ENCODE data around the gene SRGAP3. TPM values are rescaled to one million over a fixed set of nuclear protein-coding genes. Genes with fewer than 3 reads are reported as not detected.

Gene SRGAP3
- total RNA-seq, 1 donor from 2014 or later = 21.4 TPM

GRCh38 chr3:9223672-9224071 lies 25.8 kb downstream of the SRGAP3 start:
- no peak overlapping the region for H3K27ac Mint-ChIP-seq
- no peak overlapping the region for H3K4me3 Mint-ChIP-seq (ENCODE audit: low read depth)
- H3K9me3 Mint-ChIP-seq (ENCODE audit: low read depth) = no peaks in the 10 kb centered on the region
- H3K4me1 Mint-ChIP-seq (ENCODE audit: low read depth) = peaks cover 1% of the 10 kb centered on the region
- H3K27me3 Mint-ChIP-seq = no peaks in the 10 kb centered on the region
- no peak for TF ChIP-seq CTCF (IDR thresholded peaks at IDR 0.05; ENCODE audit: unreplicated experiment)
- no peaks in the 10 kb centered on the region for H3K36me3 Mint-ChIP-seq (ENCODE audit: insufficient read depth)
- no peak for DNase-seq (ENCODE audit: low spot score, unreplicated experiment)

- H3K36me3 Mint-ChIP-seq (ENCODE audit: insufficient read depth) = no peaks in the 10 kb centered on the region
- no peak overlapping the region for H3K4me3 Mint-ChIP-seq (ENCODE audit: low read depth)
- no peaks in the 10 kb centered on the region for H3K9me3 Mint-ChIP-seq (ENCODE audit: low read depth)
- TF ChIP-seq CTCF (IDR thresholded peaks at IDR 0.05; ENCODE audit: unreplicated experiment) = no peak
- H3K27ac Mint-ChIP-seq = no peak overlapping the region
- peaks cover 1% of the 10 kb centered on the region for H3K4me1 Mint-ChIP-seq (ENCODE audit: low read depth)
- DNase-seq (ENCODE audit: low spot score, unreplicated experiment) = no peak
- no peaks in the 10 kb centered on the region for H3K27me3 Mint-ChIP-seq
Observed at GRCh38 chr3:9222956-9223639, 26.3 kb downstream of the SRGAP3 start.

- H3K27me3 Mint-ChIP-seq = no peaks in the 10 kb centered on the region
- H3K9me3 Mint-ChIP-seq (ENCODE audit: low read depth) = no peaks in the 10 kb centered on the region
- TF ChIP-seq CTCF (IDR thresholded peaks at IDR 0.05; ENCODE audit: unreplicated experiment) = no peak
- H3K4me1 Mint-ChIP-seq (ENCODE audit: low read depth) = peaks cover 4% of the 10 kb centered on the region
- H3K27ac Mint-ChIP-seq = no peak overlapping the region
- H3K36me3 Mint-ChIP-seq (ENCODE audit: insufficient read depth) = no peaks in the 10 kb centered on the region
- no peak for DNase-seq (ENCODE audit: low spot score, unreplicated experiment)
- no peak overlapping the region for H3K4me3 Mint-ChIP-seq (ENCODE audit: low read depth)
Observed at GRCh38 chr3:9222049-9222448, 27.4 kb downstream of the SRGAP3 start.

- no peaks in the 10 kb centered on the region for H3K9me3 Mint-ChIP-seq (ENCODE audit: low read depth)
- no peaks in the 10 kb centered on the region for H3K36me3 Mint-ChIP-seq (ENCODE audit: insufficient read depth)
- no peaks in the 10 kb centered on the region for H3K27me3 Mint-ChIP-seq
Observed at GRCh38 chr3:9218514-9218846, 31.0 kb downstream of the SRGAP3 start.

GRCh38 chr3:9217784-9218513 lies 31.5 kb downstream of the SRGAP3 start:
- Mint-ChIP-seq H3K27ac (no peak overlapping the region), H3K4me1 (ENCODE audit: low read depth) (peaks cover 2% of the 10 kb centered on the region), H3K36me3 (ENCODE audit: insufficient read depth) (no peaks in the 10 kb centered on the region), H3K9me3 (ENCODE audit: low read depth) (no peaks in the 10 kb centered on the region), H3K4me3 (ENCODE audit: low read depth) (no peak overlapping the region), H3K27me3 (no peaks in the 10 kb centered on the region)
- TF ChIP-seq CTCF (IDR thresholded peaks at IDR 0.05; ENCODE audit: unreplicated experiment) = no peak
- DNase-seq (ENCODE audit: low spot score, unreplicated experiment) = no peak

More at GRCh38 chr3:9218514-9218846, 31.0 kb downstream of the SRGAP3 start:
- no peak overlapping the region for H3K27ac Mint-ChIP-seq
- H3K4me1 Mint-ChIP-seq (ENCODE audit: low read depth) = peaks cover 2% of the 10 kb centered on the region
- no peak overlapping the region for H3K4me3 Mint-ChIP-seq (ENCODE audit: low read depth)
- TF ChIP-seq CTCF (IDR thresholded peaks at IDR 0.05; ENCODE audit: unreplicated experiment) = no peak
- no peak for DNase-seq (ENCODE audit: low spot score, unreplicated experiment)
